Keratinocyte (primary cell): ENCODE measurements around the gene FRAS1.

ENCODE experiments used
- EZH2 ChIP-seq: IDR thresholded peaks from one replicate; pipeline ENCODE4 v1.6.1; 2012; ENCODE audit warnings: inconsistent platforms, mild to moderate bottlenecking, low read length, moderate library complexity
- TF ChIP-seq, protein P1 (sequence below), 3 experiments: IDR thresholded peaks in 1 of 3; conservative IDR thresholded peaks in 1 of 3; optimal IDR thresholded peaks in 1 of 3; 2 replicates in 2 of 3; 3 replicates in 1 of 3; pipeline versions ENCODE3 to v1.5.1; 2011; ENCODE audit warnings: low read length in 3 of 3, mild to moderate bottlenecking in 3 of 3, moderate library complexity in 2 of 3, control low read depth in 1 of 3, inconsistent platforms in 1 of 3; ENCODE audit not compliant: insufficient read depth in 2 of 3; ENCODE audit errors: extremely low read depth in 1 of 3

DNA sequence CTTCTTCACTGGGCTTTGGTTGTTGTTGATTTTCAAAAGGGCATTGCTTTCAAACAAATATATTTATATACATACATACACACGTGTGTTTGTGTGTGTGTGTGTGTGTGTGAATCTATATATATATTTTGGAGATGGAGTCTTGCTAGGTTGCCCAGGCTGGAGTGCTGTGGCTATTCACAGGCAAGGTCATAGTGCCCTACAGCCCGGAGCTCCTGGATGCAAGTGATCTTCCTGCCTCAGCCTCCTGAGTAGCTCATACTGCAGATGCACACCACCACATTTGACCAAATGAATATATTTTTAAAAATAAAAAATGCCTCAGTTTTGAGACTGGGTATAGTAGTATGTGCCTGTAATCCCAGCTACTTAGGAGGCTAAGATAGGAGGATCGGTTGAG, 34.4 kb downstream of the FRAS1 start:
- TF ChIP-seq, protein P1, sequence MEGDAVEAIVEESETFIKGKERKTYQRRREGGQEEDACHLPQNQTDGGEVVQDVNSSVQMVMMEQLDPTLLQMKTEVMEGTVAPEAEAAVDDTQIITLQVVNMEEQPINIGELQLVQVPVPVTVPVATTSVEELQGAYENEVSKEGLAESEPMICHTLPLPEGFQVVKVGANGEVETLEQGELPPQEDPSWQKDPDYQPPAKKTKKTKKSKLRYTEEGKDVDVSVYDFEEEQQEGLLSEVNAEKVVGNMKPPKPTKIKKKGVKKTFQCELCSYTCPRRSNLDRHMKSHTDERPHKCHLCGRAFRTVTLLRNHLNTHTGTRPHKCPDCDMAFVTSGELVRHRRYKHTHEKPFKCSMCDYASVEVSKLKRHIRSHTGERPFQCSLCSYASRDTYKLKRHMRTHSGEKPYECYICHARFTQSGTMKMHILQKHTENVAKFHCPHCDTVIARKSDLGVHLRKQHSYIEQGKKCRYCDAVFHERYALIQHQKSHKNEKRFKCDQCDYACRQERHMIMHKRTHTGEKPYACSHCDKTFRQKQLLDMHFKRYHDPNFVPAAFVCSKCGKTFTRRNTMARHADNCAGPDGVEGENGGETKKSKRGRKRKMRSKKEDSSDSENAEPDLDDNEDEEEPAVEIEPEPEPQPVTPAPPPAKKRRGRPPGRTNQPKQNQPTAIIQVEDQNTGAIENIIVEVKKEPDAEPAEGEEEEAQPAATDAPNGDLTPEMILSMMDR (optimal IDR thresholded peaks at IDR 0.05 in 1 of 3, IDR thresholded peaks at IDR 0.05 in 1 of 3, conservative IDR thresholded peaks at IDR 0.05 in 1 of 3; ENCODE audit: extremely low read depth in 1 of 3, insufficient read depth in 2 of 3, low read length in 3 of 3), result no peak
- TF ChIP-seq EZH2, result no peak
